WTC11 (cell line): ENCODE data around the gene VSIR. TPM values are rescaled to one million over a fixed set of nuclear protein-coding genes. Genes with fewer than 3 reads are reported as not detected.

Experiments used
- ATAC-seq: fragments of 200-7000 bp; cut with Tn5 transposase; 2 replicates; pipeline ENCODE4 v1.10.0; 2021; ENCODE audit warnings: mild to moderate bottlenecking, moderate library complexity
- CTCF ChIA-PET: fragments of 300-600 bp; sonication (Branson Sonifier 250); formaldehyde crosslinking; loops from one replicate; lab custom pipeline; 2021; ENCODE audit warnings: antibody characterized with exemption; lab: Charles Lee
- POLR2A ChIA-PET: fragments of 350-600 bp; sonication (Branson Sonifier 250); formaldehyde crosslinking; loops from one replicate; lab custom pipeline; 2021; ENCODE audit warnings: antibody characterized with exemption; lab: Charles Lee
- DNase-seq: peaks from one replicate; pipeline ENCODE4 v3.0.0; 2021; ENCODE audit warnings: low spot score
- H3K27ac Mint-ChIP-seq: 2 replicates; pipeline ENCODE4 v1.8.0; 2021; ENCODE audit warnings: mixed read lengths
- H3K27me3 Mint-ChIP-seq: 2 replicates; pipeline ENCODE4 v1.8.0; 2021; ENCODE audit warnings: low read depth, mild to moderate bottlenecking, moderate library complexity, mixed read lengths
- H3K36me3 Mint-ChIP-seq: 2 replicates; pipeline ENCODE4 v1.8.0; 2021; ENCODE audit warnings: mixed read lengths
- H3K4me1 Mint-ChIP-seq: 2 replicates; pipeline ENCODE4 v1.8.0; 2022; ENCODE audit warnings: mixed read lengths
- H3K4me3 Mint-ChIP-seq: 2 replicates; pipeline ENCODE4 v1.8.0; 2021; ENCODE audit warnings: mild to moderate bottlenecking, moderate library complexity, mixed read lengths
- H3K9me3 Mint-ChIP-seq: 2 replicates; pipeline ENCODE4 v1.8.0; 2021; ENCODE audit warnings: mixed read lengths
- AR ChIP-seq: fragments of 250-450 bp; sonication (Bioruptor Pico); IDR thresholded peaks from 2 replicates; pipeline ENCODE4 v1.9.0; 2021; ENCODE audit warnings: mild to moderate bottlenecking
- ARID4B ChIP-seq: sonication (generic); formaldehyde crosslinking; IDR thresholded peaks from 2 replicates; pipeline ENCODE4 v1.8.0; 2023; ENCODE audit warnings: missing genetic modification reagents, mild to moderate bottlenecking, borderline replicate concordance
- ATF3 ChIP-seq: sonication (generic); formaldehyde crosslinking; conservative IDR thresholded peaks from 2 replicates; pipeline ENCODE4 v1.8.1; 2022; ENCODE audit warnings: mild to moderate bottlenecking, missing genetic modification reagents
- E2F1 ChIP-seq: sonication (generic); formaldehyde crosslinking; IDR thresholded peaks from 2 replicates; pipeline ENCODE4 v1.8.0; 2022; ENCODE audit warnings: mild to moderate bottlenecking, missing genetic modification reagents
- ETV6 ChIP-seq: sonication (generic); formaldehyde crosslinking; IDR thresholded peaks from 2 replicates; pipeline ENCODE4 v1.8.1; 2022; ENCODE audit warnings: mild to moderate bottlenecking, missing genetic modification reagents
- IRF2 ChIP-seq: sonication (generic); formaldehyde crosslinking; IDR thresholded peaks from 2 replicates; pipeline ENCODE4 v1.8.0; 2022; ENCODE audit warnings: low read depth, missing genetic modification reagents, borderline replicate concordance
- KAT7 ChIP-seq: sonication (generic); formaldehyde crosslinking; IDR thresholded peaks from 2 replicates; pipeline ENCODE4 v1.8.1; 2023; ENCODE audit warnings: missing genetic modification reagents, mild to moderate bottlenecking, borderline replicate concordance
- NFE2L1 ChIP-seq: sonication (generic); formaldehyde crosslinking; IDR thresholded peaks from 2 replicates; pipeline ENCODE4 v1.8.1; 2023; ENCODE audit warnings: missing genetic modification reagents
- NFYB ChIP-seq: sonication (generic); formaldehyde crosslinking; conservative IDR thresholded peaks from 2 replicates; pipeline ENCODE4 v1.8.0; 2022; ENCODE audit warnings: low read depth, missing genetic modification reagents
- NR3C1 ChIP-seq: sonication (generic); formaldehyde crosslinking; conservative IDR thresholded peaks from 2 replicates; pipeline ENCODE4 v1.8.1; 2023; ENCODE audit warnings: low read depth, mild to moderate bottlenecking, missing genetic modification reagents
- STAT6 ChIP-seq: sonication (generic); formaldehyde crosslinking; conservative IDR thresholded peaks from 2 replicates; pipeline ENCODE4 v1.8.1; 2023; ENCODE audit warnings: mild to moderate bottlenecking, low read depth, missing genetic modification reagents, moderate library complexity
- ZNF121 ChIP-seq: sonication (generic); formaldehyde crosslinking; IDR thresholded peaks from 2 replicates; pipeline ENCODE4 v1.8.0; 2023; ENCODE audit warnings: missing genetic modification reagents
- ZNF416 ChIP-seq: fragments of 250-450 bp; sonication (Bioruptor Pico); IDR thresholded peaks from 2 replicates; pipeline ENCODE4 v1.9.0; 2021; ENCODE audit warnings: mild to moderate bottlenecking, inconsistent platforms
- ZNF423 ChIP-seq: fragments of 250-450 bp; sonication (Bioruptor Pico); IDR thresholded peaks from 2 replicates; pipeline ENCODE4 v2.1.2; 2022; ENCODE audit warnings: mild to moderate bottlenecking, moderate library complexity
- ZNF512 ChIP-seq: sonication (generic); formaldehyde crosslinking; IDR thresholded peaks from 2 replicates; pipeline ENCODE4 v1.8.1; 2022; ENCODE audit warnings: missing genetic modification reagents, borderline replicate concordance
- total RNA-seq: library from RNA; stranded (reverse); gene quantifications from 3 replicates; pipeline ENCODE4 v1.2.3, GENCODE V29; 2021

VSIR gene
- total RNA-seq, 1 experiment from 2014 or later: 0.74 TPM

- H3K27me3 Mint-ChIP-seq: no peaks in the 10 kb centered on the region
- TF ChIP-seq STAT6 (CRISPR knock-in tag): no peak
- no peak for TF ChIP-seq E2F1
- no peak for TF ChIP-seq ZNF121 (CRISPR knock-in tag)
- TF ChIP-seq ZNF423 (CRISPR knock-in tag): no peak
- TF ChIP-seq ETV6 (CRISPR knock-in tag): no peak
- TF ChIP-seq KAT7 (CRISPR knock-in tag): no peak
- peaks cover 19% of the 10 kb centered on the region for H3K4me1 Mint-ChIP-seq
- CTCF ChIA-PET: interaction anchor here (1.7 to 3.2 kb wide), 3 partner anchors 11 to 38 kb away, joined by 5 to 22 read pairs (median 9); partner anchors contain the start of gene VSIR
- H3K4me3 Mint-ChIP-seq: no peak overlapping the region
- H3K9me3 Mint-ChIP-seq: no peaks in the 10 kb centered on the region
- no peak overlapping the region for H3K27ac Mint-ChIP-seq
- ATAC-seq (no peak), DNase-seq (no peak)
- POLR2A ChIA-PET: no interaction called here
- no peaks in the 10 kb centered on the region for H3K36me3 Mint-ChIP-seq
Observed at GRCh38 chr10:71783917-71784678, 10.8 kb upstream of the VSIR start.

GRCh38 chr10:71782917-71783490 is 9.7 kb upstream of the VSIR start:
- H3K4me1 Mint-ChIP-seq: peaks cover 19% of the 10 kb centered on the region
- no peaks in the 10 kb centered on the region for H3K27me3 Mint-ChIP-seq
- ChIA-PET CTCF (interaction anchor here (0.6 to 3.2 kb wide), 9 partner anchors 10 to 266 kb away, joined by 3 to 22 read pairs (median 4); partner anchors contain the start of gene VSIR), POLR2A (interaction anchor here (0.7 to 1.5 kb wide), 2 partner anchors 22 to 1329 kb away, joined by 3 to 4 read pairs; no protein-coding TSS in a partner anchor)
- H3K9me3 Mint-ChIP-seq: no peaks in the 10 kb centered on the region
- TF ChIP-seq ARID4B (no peak), ATF3 (no peak), IRF2 (no peak), NFYB (CRISPR knock-in tag) (no peak), ZNF512 (CRISPR knock-in tag) (no peak), NR3C1 (CRISPR knock-in tag) (no peak), NFE2L1 (CRISPR knock-in tag) (no peak), AR (no peak), ZNF416 (CRISPR knock-in tag) (no peak)
- H3K36me3 Mint-ChIP-seq: no peaks in the 10 kb centered on the region
- H3K27ac Mint-ChIP-seq: no peak overlapping the region
- H3K4me3 Mint-ChIP-seq: no peak overlapping the region
- DNase-seq (no peak), ATAC-seq (peak; percentile 71)
